SK-N-SH (cell line): ENCODE measurements around the gene TMPRSS2. TPM values are rescaled to one million over a fixed set of nuclear protein-coding genes. Genes with fewer than 3 reads are reported as not detected.

Source experiments
- CTCF ChIA-PET: fragments of 300-600, 350-600 bp; formaldehyde crosslinking; extraction: SDS; loops from one replicate; lab custom pipeline; 2021; lab: Yijun Ruan, JAX
- POLR2A ChIA-PET: fragments of 350-600 bp; sonication (Branson Sonifier 250); formaldehyde crosslinking; extraction: SDS; loops from one replicate; lab custom pipeline; 2020; ENCODE audit warnings: antibody characterized with exemption, inconsistent platforms; lab: Yijun Ruan, JAX
- DNase-seq: peaks from one replicate; pipeline ENCODE4 v3.0.0; 2012
- H2AFZ ChIP-seq: fragments of 200-600 bp; sonication (generic); 2 replicates; pipeline ENCODE4 v1.8.1; 2016; ENCODE audit warnings: antibody characterized with exemption, mild to moderate bottlenecking, low read depth
- H3F3A ChIP-seq: fragments of 200-600 bp; sonication (generic); replicated peaks from 2 replicates; pipeline ENCODE3; 2016; ENCODE audit warnings: antibody characterized with exemption, mild to moderate bottlenecking; ENCODE audit not compliant: insufficient read depth
- H3K27ac ChIP-seq, 2 experiments: fragments of 200-500 bp in 1 of 2; fragments of 200-600 bp in 1 of 2; sonication (Bioruptor generic) in 1 of 2; sonication (generic), shearing (Covaris generic) in 1 of 2; 2 replicates each; pipeline versions ENCODE4 v1.5.1 to v1.6.1; 2014 to 2016; ENCODE audit warnings: low read depth in 2 of 2, inconsistent platforms in 1 of 2, low read length in 1 of 2, mild to moderate bottlenecking in 1 of 2, mixed read lengths in 1 of 2
- H3K27me3 ChIP-seq: fragments of 200-600 bp; sonication (generic), shearing (Covaris generic); 2 replicates; pipeline ENCODE4 v1.6.1; 2016; ENCODE audit warnings: mixed run types; ENCODE audit not compliant: insufficient read depth
- H3K36me3 ChIP-seq, 2 experiments: fragments of 200-500 bp in 1 of 2; fragments of 200-600 bp in 1 of 2; sonication (Bioruptor generic) in 1 of 2; sonication (generic) in 1 of 2; replicated peaks in 1 of 2; 2 replicates each; pipeline versions ENCODE3 to v1.5.1; 2014 to 2016; ENCODE audit warnings: low read length in 1 of 2, mild to moderate bottlenecking in 1 of 2; ENCODE audit not compliant: insufficient read depth in 2 of 2, control insufficient read depth in 1 of 2
- H3K4me1 ChIP-seq, 2 experiments: fragments of 200-500 bp in 1 of 2; fragments of 200-600 bp in 1 of 2; sonication (Bioruptor generic) in 1 of 2; sonication (generic), shearing (Covaris generic) in 1 of 2; 2 replicates each; pipeline versions ENCODE4 v1.5.1 to v1.6.1; 2014 to 2016; ENCODE audit warnings: low read depth in 1 of 2, low read length in 1 of 2, mixed run types in 1 of 2; ENCODE audit not compliant: insufficient read depth in 2 of 2, control insufficient read depth in 1 of 2
- H3K4me2 ChIP-seq: fragments of 200-600 bp; sonication (generic), shearing (Covaris generic); 2 replicates; pipeline ENCODE4 v1.6.1; 2017; ENCODE audit warnings: mixed run types
- H3K4me3 ChIP-seq, 2 experiments: fragments of 200-500 bp in 1 of 2; fragments of 200-600 bp in 1 of 2; sonication (Bioruptor generic) in 1 of 2; sonication (generic), shearing (Covaris generic) in 1 of 2; 2 replicates each; pipeline versions ENCODE4 v1.5.1 to v1.8.1; 2014 to 2016; ENCODE audit warnings: low read depth in 2 of 2, inconsistent platforms in 1 of 2, low read length in 1 of 2, mild to moderate bottlenecking in 1 of 2, mixed read lengths in 1 of 2, moderate library complexity in 1 of 2
- H3K79me2 ChIP-seq: fragments of 200-600 bp; sonication (generic); 2 replicates; pipeline ENCODE4 v1.8.1; 2017; ENCODE audit warnings: mild to moderate bottlenecking; ENCODE audit not compliant: insufficient read depth
- H3K9ac ChIP-seq: fragments of 200-600 bp; sonication (generic); 2 replicates; pipeline ENCODE4 v1.6.1; 2017; ENCODE audit warnings: mixed run types
- H3K9me2 ChIP-seq: fragments of 200-600 bp; sonication (generic); 2 replicates; pipeline ENCODE4 v1.6.1; 2017; ENCODE audit warnings: mixed run types
- H3K9me3 ChIP-seq: fragments of 200-600 bp; sonication (generic); 2 replicates; pipeline ENCODE4 v1.6.1; 2017; ENCODE audit warnings: mixed run types, mild to moderate bottlenecking, moderate library complexity
- H4K20me1 ChIP-seq: fragments of 200-600 bp; sonication (generic); 2 replicates; pipeline ENCODE4 v1.6.1; 2017; ENCODE audit warnings: mild to moderate bottlenecking, mixed run types; ENCODE audit not compliant: insufficient read depth
- FOSL2 ChIP-seq: IDR thresholded peaks from 2 replicates; pipeline ENCODE4 v1.4.0; 2012; ENCODE audit warnings: low read depth, mild to moderate bottlenecking, moderate library complexity, borderline replicate concordance
- FOXM1 ChIP-seq: IDR thresholded peaks from 2 replicates; pipeline ENCODE4 v1.4.0; 2012; ENCODE audit warnings: low read depth, mild to moderate bottlenecking
- GABPA ChIP-seq: IDR thresholded peaks from 2 replicates; pipeline ENCODE4 v1.4.0; 2012; ENCODE audit warnings: low read depth, mild to moderate bottlenecking
- JUND ChIP-seq: IDR thresholded peaks from 2 replicates; pipeline ENCODE4 v1.4.0; 2012
- MXI1 ChIP-seq: IDR thresholded peaks from 2 replicates; pipeline ENCODE4 v1.6.1; 2012; ENCODE audit warnings: mild to moderate bottlenecking, low read depth, low read length, improper control_type of control experiment
- NFIC ChIP-seq: IDR thresholded peaks from 2 replicates; pipeline ENCODE4 v1.4.0; 2012; ENCODE audit warnings: borderline replicate concordance
- PBX3 ChIP-seq: IDR thresholded peaks from 2 replicates; pipeline ENCODE4; 2012
- POLR2AphosphoS5 ChIP-seq: IDR thresholded peaks from 2 replicates; pipeline ENCODE4 v1.6.1; 2012; ENCODE audit warnings: low read depth, low read length
- RAD21 ChIP-seq: IDR thresholded peaks from 2 replicates; pipeline ENCODE4 v1.6.1; 2012; ENCODE audit warnings: mild to moderate bottlenecking, low read length
- RCOR1 ChIP-seq: fragments of 150-350 bp; IDR thresholded peaks from 2 replicates; pipeline ENCODE4 v1.6.1; 2017; ENCODE audit warnings: antibody characterized with exemption, low read length
- RXRA ChIP-seq: IDR thresholded peaks from 2 replicates; pipeline ENCODE4 v1.4.0; 2012; ENCODE audit warnings: low read depth, mild to moderate bottlenecking, borderline replicate concordance
- SMC3 ChIP-seq: IDR thresholded peaks from 2 replicates; pipeline ENCODE4 v1.6.1; 2012; ENCODE audit warnings: low read depth, low read length, improper control_type of control experiment
- TCF12 ChIP-seq: IDR thresholded peaks from 2 replicates; pipeline ENCODE4 v1.4.0; 2012
- USF1 ChIP-seq: IDR thresholded peaks from 2 replicates; pipeline ENCODE4 v1.4.0; 2012; ENCODE audit warnings: low read depth, borderline replicate concordance
- USF2 ChIP-seq: fragments of 150-350 bp; IDR thresholded peaks from 2 replicates; pipeline ENCODE4 v1.6.1; 2017; ENCODE audit warnings: antibody characterized with exemption, low read length, low read depth, borderline replicate concordance
- YY1 ChIP-seq: IDR thresholded peaks from 2 replicates; pipeline ENCODE4 v1.4.0; 2012; ENCODE audit warnings: low read depth, mild to moderate bottlenecking
- ZBTB33 ChIP-seq: IDR thresholded peaks from 2 replicates; pipeline ENCODE4 v1.4.0; 2012; ENCODE audit warnings: low read depth, borderline replicate concordance
- WGBS: methylation state at CpG from one replicate; pipeline ENCODE4 v1.1.6; 2017; ENCODE audit warnings: low lambda C conversion rate; 5-methylcytosine and 5-hydroxymethylcytosine counted together
- polyA plus RNA-seq, 3 experiments: library from polyadenylated mRNA; depleted of rRNA; stranded (reverse); fragments of >200 nt; gene quantifications; 2 replicates each; pipeline ENCODE4 v1.2.3, GENCODE V29; 2012

Gene TMPRSS2
- polyA plus RNA-seq, 1 of the 3 experiments (the other 2 are of a cell fraction) = not detected

- H3K9me2 ChIP-seq = no peaks in the 10 kb centered on the region
- no peak overlapping the region for H3K27ac ChIP-seq
- H3K36me3 ChIP-seq = no peaks in the 10 kb centered on the region
- no peak overlapping the region for H3K4me3 ChIP-seq
- no peak overlapping the region for H3K9ac ChIP-seq
- no peaks in the 10 kb centered on the region for H3K79me2 ChIP-seq
- H4K20me1 ChIP-seq = no peaks in the 10 kb centered on the region
- ChIA-PET POLR2A (no interaction called here), CTCF (no interaction called here)
- 0 out of 2 replicates have a peak, but pooled peaks cover 12% of the 10 kb centered on the region for H3K27me3 ChIP-seq
- 56% methylated on average over 11 of the region's 16 CpGs for WGBS
- TF ChIP-seq FOSL2 (no peak), ZBTB33 (no peak), GABPA (no peak), MXI1 (no peak), SMC3 (no peak), YY1 (no peak)
- peaks cover 6% of the 10 kb centered on the region; the same call in 1 of the 2 replicates for H3K9me3 ChIP-seq
- no peak overlapping the region for H3K4me2 ChIP-seq
- no peak overlapping the region for H2AFZ ChIP-seq
- H3F3A ChIP-seq = no peaks in the 10 kb centered on the region
- H3K4me1 ChIP-seq = no peaks in the 10 kb centered on the region
- peak; percentile 31 for DNase-seq
Measured at GRCh38 chr21:41431788-41432548, 76.0 kb downstream of the TMPRSS2 start.

- no peaks in the 10 kb centered on the region for H3F3A ChIP-seq
- H3K36me3 ChIP-seq = no peaks in the 10 kb centered on the region
- H3K9me2 ChIP-seq = no peaks in the 10 kb centered on the region
- no peaks in the 10 kb centered on the region for H3K4me1 ChIP-seq
- no peaks in the 10 kb centered on the region for H4K20me1 ChIP-seq
- ChIA-PET POLR2A (no interaction called here), CTCF (no interaction called here)
- TF ChIP-seq RCOR1 (no peak), FOXM1 (no peak), POLR2AphosphoS5 (no peak), PBX3 (no peak), ZBTB33 (no peak), RAD21 (no peak), JUND (no peak), USF1 (no peak), NFIC (no peak), USF2 (no peak), RXRA (no peak), TCF12 (no peak), MXI1 (no peak)
- 41% methylated on average over 9 of the region's 9 CpGs for WGBS
- no peak overlapping the region for H3K4me2 ChIP-seq
- no peak overlapping the region for H3K27ac ChIP-seq
- H3K4me3 ChIP-seq = no peak overlapping the region
- H3K27me3 ChIP-seq = 0 out of 2 replicates have a peak, but pooled peaks cover 12% of the 10 kb centered on the region
- no peak for DNase-seq
- no peak overlapping the region for H3K9ac ChIP-seq
- H3K79me2 ChIP-seq = no peaks in the 10 kb centered on the region
- H2AFZ ChIP-seq = no peak overlapping the region
- peaks cover 4% of the 10 kb centered on the region; the same call in 1 of the 2 replicates for H3K9me3 ChIP-seq
Measured at GRCh38 chr21:41429925-41430491, 78.0 kb downstream of the TMPRSS2 start.
